ENCODE measurements around the gene CACNG7.

- TF ChIP-seq CTCF (conservative IDR thresholded peaks at IDR 0.05; ENCODE audit: low read depth, low read length) (no peak), EZH2 (IDR thresholded peaks at IDR 0.05; ENCODE audit: low read length, unreplicated experiment) (no peak), EZH2phosphoT487 (IDR thresholded peaks at IDR 0.05; ENCODE audit: borderline replicate concordance, low read length) (no peak)
These were observed 8.8 kb upstream of the CACNG7 start for GRCh38 chr19:53900191-53900860.

Data from PC-3 (cell line).